IPS DF 19.7 (cell line): Measurements from ENCODE around the gene HNRNPM.
"Not testable (repeated sequence)": the region's sequence is repeated elsewhere in the genome, so short reads cannot be mapped to it uniquely, and the experiment has no call there.

ENCODE experiments used
- DNase-seq: peaks from one replicate; pipeline ENCODE4 v3.0.0-alpha.2; 2013; ENCODE audit warnings: low read depth, low spot score

Gene HNRNPM

GRCh38 chr19:8511573-8512101, 66.9 kb downstream of the HNRNPM start:
- no peak for DNase-seq

- DNase-seq = no peak
Observed at GRCh38 chr19:8512115-8512967, 67.6 kb downstream of the HNRNPM start.

GRCh38 chr19:8513036-8513686, 68.4 kb downstream of the HNRNPM start:
- no peak for DNase-seq

GRCh38 chr19:8513687-8514504, 69.1 kb downstream of the HNRNPM start, which contains the start of gene ZNF414:
Gene ZNF414, minus strand, starts transcription at chr19:8514167. Its CDS starts 121 bp downstream, at chr19:8514046.
- DNase-seq = peak; percentile 91

- not testable (repeated sequence) for DNase-seq
Observed at GRCh38 chr19:8514505-8515009, 69.8 kb downstream of the HNRNPM start.

- DNase-seq = no peak
Observed at GRCh38 chr19:8515317-8515716, 70.5 kb downstream of the HNRNPM start.

- no peak for DNase-seq
Observed at GRCh38 chr19:8517551-8518442, 73.0 kb downstream of the HNRNPM start.

- DNase-seq = no peak
Observed at GRCh38 chr19:8518536-8518935, 73.8 kb downstream of the HNRNPM start.

GRCh38 chr19:8519388-8519787, 74.6 kb downstream of the HNRNPM start:
- DNase-seq = no peak

- DNase-seq = peak; percentile 96
Observed at GRCh38 chr19:8525401-8525684, 80.6 kb downstream of the HNRNPM start.

GRCh38 chr19:8526345-8527091, 81.7 kb downstream of the HNRNPM start:
- DNase-seq = no peak

GRCh38 chr19:8528500-8528899, 83.7 kb downstream of the HNRNPM start:
- no peak for DNase-seq

GRCh38 chr19:8529369-8530006, 84.7 kb downstream of the HNRNPM start:
- no peak for DNase-seq

- DNase-seq = no peak
Observed at GRCh38 chr19:8530061-8530679, 85.4 kb downstream of the HNRNPM start.

GRCh38 chr19:8531470-8531869, 86.7 kb downstream of the HNRNPM start:
- DNase-seq = no peak

- DNase-seq = no peak
Observed at GRCh38 chr19:8532225-8532624, 87.5 kb downstream of the HNRNPM start.

- no peak for DNase-seq
Observed at GRCh38 chr19:8536282-8536681, 91.5 kb downstream of the HNRNPM start.

GRCh38 chr19:8537099-8537498, 92.3 kb downstream of the HNRNPM start:
- DNase-seq = no peak
